Lower lobe of right lung (tissue), 2 donors: ENCODE data around the gene ADAP1. TPM values are rescaled to one million over a fixed set of nuclear protein-coding genes. Genes with fewer than 3 reads are reported as not detected.

ENCODE experiments used
- ATAC-seq, 2 donors: fragments of 200-7000 bp; cut with Tn5 transposase; one replicate each; pipeline ENCODE4 v1.9.1; 2020 to 2022; ENCODE audit warnings: mild to moderate bottlenecking in 2 of 2, moderate library complexity in 2 of 2
- DNase-seq: peaks from one replicate; pipeline ENCODE4 v3.0.0-alpha.2; 2020
- H3K27ac ChIP-seq: fragments of 200-600 bp; one replicate; pipeline ENCODE4 v1.8.0; 2022
- H3K27me3 ChIP-seq: fragments of 200-600 bp; one replicate; pipeline ENCODE4 v1.8.0; 2022; ENCODE audit warnings: low read depth
- H3K36me3 ChIP-seq: fragments of 200-600 bp; one replicate; pipeline ENCODE4 v1.8.0; 2022; ENCODE audit warnings: mild to moderate bottlenecking
- H3K4me1 ChIP-seq: fragments of 200-600 bp; one replicate; pipeline ENCODE4 v1.8.0; 2022
- H3K4me3 ChIP-seq: fragments of 200-600 bp; one replicate; pipeline ENCODE4 v1.8.0; 2022; ENCODE audit warnings: mild to moderate bottlenecking
- H3K9me3 ChIP-seq: fragments of 200-600 bp; one replicate; pipeline ENCODE4 v1.8.0; 2022
- CTCF ChIP-seq: fragments of 200-600 bp; IDR thresholded peaks from one replicate; pipeline ENCODE4 v1.8.0; 2022; ENCODE audit warnings: antibody characterized with exemption, mild to moderate bottlenecking
- intact Hi-C: fragments of 100-400 bp; cut with DNase I; formaldehyde crosslinking; loops from one replicate; pipeline ENCODE4 v1.11.0; 2022
- total RNA-seq: library from RNA; stranded (reverse); fragmentation: NEBNext Ultra II Directional; extraction: Animal tissue kit (Norgen Biotek cat#: 25700); gene quantifications from one replicate; pipeline ENCODE4 v1.2.1, GENCODE V29; 2021
- donor health status: DM: no; HTN: yes; CAD: no; lungs with severe emphysema.

The ADAP1 gene
- total RNA-seq, 1 donor from 2014 or later, result 33.9 TPM

GRCh38 chr7:919114-919442 is 35.4 kb downstream of the ADAP1 start:
- Histone ChIP-seq H3K4me1 (peaks cover 20% of the 10 kb centered on the region), H3K36me3 (peaks cover 4% of the 10 kb centered on the region), H3K4me3 (no peak overlapping the region), H3K9me3 (no peaks in the 10 kb centered on the region), H3K27me3 (no peaks in the 10 kb centered on the region), H3K27ac (no peak overlapping the region)
- intact Hi-C loops, result no loop called here
- ATAC-seq (no peak), DNase-seq (peak; percentile 28)
- no peak for TF ChIP-seq CTCF

GRCh38 chr7:918441-919113 is 35.9 kb downstream of the ADAP1 start:
- ATAC-seq, result no peak
- H3K36me3 ChIP-seq, result peaks cover 4% of the 10 kb centered on the region
- no peaks in the 10 kb centered on the region for H3K27me3 ChIP-seq
- H3K4me3 ChIP-seq, result no peak overlapping the region
- no peak for TF ChIP-seq CTCF
- H3K4me1 ChIP-seq, result peaks cover 18% of the 10 kb centered on the region
- DNase-seq, result peak; percentile 32
- H3K27ac ChIP-seq, result no peak overlapping the region
- no peaks in the 10 kb centered on the region for H3K9me3 ChIP-seq
- intact Hi-C loops, result no loop called here

DNA sequence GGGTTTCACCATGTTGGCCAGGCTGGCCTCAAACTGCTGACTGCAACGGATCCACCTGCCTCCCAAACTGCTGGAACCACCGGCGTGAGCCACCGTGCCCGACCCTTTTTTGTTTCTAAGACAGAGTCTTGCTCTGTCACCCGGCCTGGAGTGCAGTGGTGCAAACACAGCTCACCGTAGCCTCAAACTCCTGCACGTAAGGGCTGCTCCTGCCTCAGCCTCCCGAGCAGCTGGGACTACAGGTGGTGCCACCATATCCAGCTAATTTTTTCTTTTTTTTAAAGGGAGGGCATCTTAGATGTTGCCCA is 36.4 kb downstream of the ADAP1 start:
- no peaks in the 10 kb centered on the region for H3K9me3 ChIP-seq
- intact Hi-C loops, result no loop called here
- DNase-seq (peak; percentile 23), ATAC-seq (no peak)
- no peak overlapping the region for H3K4me3 ChIP-seq
- peaks cover 4% of the 10 kb centered on the region for H3K36me3 ChIP-seq
- no peak overlapping the region for H3K27ac ChIP-seq
- no peak for TF ChIP-seq CTCF
- peaks cover 13% of the 10 kb centered on the region for H3K4me1 ChIP-seq
- H3K27me3 ChIP-seq, result no peaks in the 10 kb centered on the region

GRCh38 chr7:917255-918117 is 37.0 kb downstream of the ADAP1 start:
- peaks cover 4% of the 10 kb centered on the region for H3K36me3 ChIP-seq
- no peak overlapping the region for H3K4me3 ChIP-seq
- no peaks in the 10 kb centered on the region for H3K27me3 ChIP-seq
- ATAC-seq (no peak), DNase-seq (peak; percentile 20)
- H3K4me1 ChIP-seq, result peaks cover 9% of the 10 kb centered on the region
- TF ChIP-seq CTCF, result no peak
- H3K27ac ChIP-seq, result no peak overlapping the region
- intact Hi-C loops, result no loop called here
- H3K9me3 ChIP-seq, result no peaks in the 10 kb centered on the region

DNA sequence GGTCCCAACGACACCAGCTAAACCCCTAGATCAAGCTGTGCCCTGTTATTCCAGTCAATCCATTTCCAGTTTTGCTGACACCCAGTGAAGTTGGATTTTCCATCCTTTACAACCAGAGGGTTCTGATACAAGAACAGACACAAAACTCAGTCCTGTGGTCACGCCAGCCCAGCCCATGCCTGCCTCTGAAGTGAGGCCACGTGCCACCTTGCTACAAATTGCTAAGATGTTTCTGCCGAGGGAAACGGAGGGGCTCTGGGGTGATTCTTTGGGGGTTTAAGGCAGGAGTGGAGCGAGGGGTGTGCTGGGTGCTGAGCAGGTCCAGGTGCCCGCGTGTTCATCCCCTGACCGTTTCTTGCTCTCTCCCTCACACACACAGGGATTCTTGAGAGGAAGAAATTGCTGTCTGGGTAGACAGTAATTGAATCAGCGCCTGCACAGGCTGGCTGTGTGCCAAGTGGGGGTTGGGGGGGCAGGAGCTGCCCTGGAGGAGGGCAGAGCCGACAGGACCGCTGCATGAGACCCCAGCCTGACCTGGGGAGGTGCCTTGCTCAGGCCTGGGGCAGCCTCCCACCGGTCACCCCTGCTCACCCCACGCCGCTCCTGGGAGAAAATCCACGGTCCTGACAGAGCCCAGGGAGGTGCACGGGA is 38.1 kb downstream of the ADAP1 start:
- Histone ChIP-seq H3K4me3 (no peak overlapping the region), H3K36me3 (peaks cover 4% of the 10 kb centered on the region), H3K27me3 (no peaks in the 10 kb centered on the region), H3K4me1 (no peaks in the 10 kb centered on the region), H3K9me3 (no peaks in the 10 kb centered on the region), H3K27ac (no peak overlapping the region)
- TF ChIP-seq CTCF, result no peak
- intact Hi-C loops, result no loop called here
- DNase-seq (peak; percentile 40), ATAC-seq (no peak)
